SK-N-SH (cell line): ENCODE data around the gene IL32. TPM values are rescaled to one million over a fixed set of nuclear protein-coding genes. Genes with fewer than 3 reads are reported as not detected.

Experiments used
- CTCF ChIA-PET: fragments of 300-600, 350-600 bp; formaldehyde crosslinking; extraction: SDS; loops from one replicate; lab custom pipeline; 2021; lab: Yijun Ruan, JAX
- POLR2A ChIA-PET: fragments of 350-600 bp; sonication (Branson Sonifier 250); formaldehyde crosslinking; extraction: SDS; loops from one replicate; lab custom pipeline; 2020; ENCODE audit warnings: antibody characterized with exemption, inconsistent platforms; lab: Yijun Ruan, JAX
- DNase-seq: peaks from one replicate; pipeline ENCODE4 v3.0.0; 2012
- H2AFZ ChIP-seq: fragments of 200-600 bp; sonication (generic); 2 replicates; pipeline ENCODE4 v1.8.1; 2016; ENCODE audit warnings: antibody characterized with exemption, mild to moderate bottlenecking, low read depth
- H3F3A ChIP-seq: fragments of 200-600 bp; sonication (generic); replicated peaks from 2 replicates; pipeline ENCODE3; 2016; ENCODE audit warnings: antibody characterized with exemption, mild to moderate bottlenecking; ENCODE audit not compliant: insufficient read depth
- H3K27ac ChIP-seq, 2 experiments: fragments of 200-500 bp in 1 of 2; fragments of 200-600 bp in 1 of 2; sonication (Bioruptor generic) in 1 of 2; sonication (generic), shearing (Covaris generic) in 1 of 2; 2 replicates each; pipeline versions ENCODE4 v1.5.1 to v1.6.1; 2014 to 2016; ENCODE audit warnings: low read depth in 2 of 2, inconsistent platforms in 1 of 2, low read length in 1 of 2, mild to moderate bottlenecking in 1 of 2, mixed read lengths in 1 of 2
- H3K27me3 ChIP-seq: fragments of 200-600 bp; sonication (generic), shearing (Covaris generic); 2 replicates; pipeline ENCODE4 v1.6.1; 2016; ENCODE audit warnings: mixed run types; ENCODE audit not compliant: insufficient read depth
- H3K36me3 ChIP-seq, 2 experiments: fragments of 200-500 bp in 1 of 2; fragments of 200-600 bp in 1 of 2; sonication (Bioruptor generic) in 1 of 2; sonication (generic) in 1 of 2; replicated peaks in 1 of 2; 2 replicates each; pipeline versions ENCODE3 to v1.5.1; 2014 to 2016; ENCODE audit warnings: low read length in 1 of 2, mild to moderate bottlenecking in 1 of 2; ENCODE audit not compliant: insufficient read depth in 2 of 2, control insufficient read depth in 1 of 2
- H3K4me1 ChIP-seq, 2 experiments: fragments of 200-500 bp in 1 of 2; fragments of 200-600 bp in 1 of 2; sonication (Bioruptor generic) in 1 of 2; sonication (generic), shearing (Covaris generic) in 1 of 2; 2 replicates each; pipeline versions ENCODE4 v1.5.1 to v1.6.1; 2014 to 2016; ENCODE audit warnings: low read depth in 1 of 2, low read length in 1 of 2, mixed run types in 1 of 2; ENCODE audit not compliant: insufficient read depth in 2 of 2, control insufficient read depth in 1 of 2
- H3K4me2 ChIP-seq: fragments of 200-600 bp; sonication (generic), shearing (Covaris generic); 2 replicates; pipeline ENCODE4 v1.6.1; 2017; ENCODE audit warnings: mixed run types
- H3K4me3 ChIP-seq, 2 experiments: fragments of 200-500 bp in 1 of 2; fragments of 200-600 bp in 1 of 2; sonication (Bioruptor generic) in 1 of 2; sonication (generic), shearing (Covaris generic) in 1 of 2; 2 replicates each; pipeline versions ENCODE4 v1.5.1 to v1.8.1; 2014 to 2016; ENCODE audit warnings: low read depth in 2 of 2, inconsistent platforms in 1 of 2, low read length in 1 of 2, mild to moderate bottlenecking in 1 of 2, mixed read lengths in 1 of 2, moderate library complexity in 1 of 2
- H3K79me2 ChIP-seq: fragments of 200-600 bp; sonication (generic); 2 replicates; pipeline ENCODE4 v1.8.1; 2017; ENCODE audit warnings: mild to moderate bottlenecking; ENCODE audit not compliant: insufficient read depth
- H3K9ac ChIP-seq: fragments of 200-600 bp; sonication (generic); 2 replicates; pipeline ENCODE4 v1.6.1; 2017; ENCODE audit warnings: mixed run types
- H3K9me2 ChIP-seq: fragments of 200-600 bp; sonication (generic); 2 replicates; pipeline ENCODE4 v1.6.1; 2017; ENCODE audit warnings: mixed run types
- H3K9me3 ChIP-seq: fragments of 200-600 bp; sonication (generic); 2 replicates; pipeline ENCODE4 v1.6.1; 2017; ENCODE audit warnings: mixed run types, mild to moderate bottlenecking, moderate library complexity
- H4K20me1 ChIP-seq: fragments of 200-600 bp; sonication (generic); 2 replicates; pipeline ENCODE4 v1.6.1; 2017; ENCODE audit warnings: mild to moderate bottlenecking, mixed run types; ENCODE audit not compliant: insufficient read depth
- CHD2 ChIP-seq: fragments of 150-350 bp; IDR thresholded peaks from 2 replicates; pipeline ENCODE4 v1.6.1; 2018; ENCODE audit warnings: low read length; ENCODE audit not compliant: partially characterized antibody
- EP300 ChIP-seq, 2 experiments: IDR thresholded peaks; 2 replicates each; pipeline versions ENCODE4 v1.4.0 to v1.6.1; 2012; ENCODE audit warnings: borderline replicate concordance in 1 of 2, low read depth in 1 of 2, low read length in 1 of 2
- FOSL2 ChIP-seq: IDR thresholded peaks from 2 replicates; pipeline ENCODE4 v1.4.0; 2012; ENCODE audit warnings: low read depth, mild to moderate bottlenecking, moderate library complexity, borderline replicate concordance
- GATA2 ChIP-seq: sonication (generic); formaldehyde crosslinking; IDR thresholded peaks from 2 replicates; pipeline ENCODE4 v1.5.0; 2020; ENCODE audit warnings: mild to moderate bottlenecking, missing genetic modification reagents
- JUND ChIP-seq: IDR thresholded peaks from 2 replicates; pipeline ENCODE4 v1.4.0; 2012
- NRF1 ChIP-seq: IDR thresholded peaks from 2 replicates; pipeline ENCODE4 v1.6.1; 2012; ENCODE audit warnings: low read depth, mild to moderate bottlenecking, low read length
- POLR2AphosphoS5 ChIP-seq: IDR thresholded peaks from 2 replicates; pipeline ENCODE4 v1.6.1; 2012; ENCODE audit warnings: low read depth, low read length
- RFX5 ChIP-seq: IDR thresholded peaks from 2 replicates; pipeline ENCODE4 v1.6.1; 2012; ENCODE audit warnings: mild to moderate bottlenecking, improper control_type of control experiment, low read length
- RXRA ChIP-seq: IDR thresholded peaks from 2 replicates; pipeline ENCODE4 v1.4.0; 2012; ENCODE audit warnings: low read depth, mild to moderate bottlenecking, borderline replicate concordance
- SIN3A ChIP-seq: IDR thresholded peaks from 2 replicates; pipeline ENCODE4 v1.6.1; 2012; ENCODE audit warnings: low read depth, mild to moderate bottlenecking, low read length, moderate library complexity, borderline replicate concordance
- TAF1 ChIP-seq: IDR thresholded peaks from 2 replicates; pipeline ENCODE4 v1.6.1; 2012; ENCODE audit warnings: low read depth, mild to moderate bottlenecking, low read length, moderate library complexity, borderline replicate concordance
- USF2 ChIP-seq: fragments of 150-350 bp; IDR thresholded peaks from 2 replicates; pipeline ENCODE4 v1.6.1; 2017; ENCODE audit warnings: antibody characterized with exemption, low read length, low read depth, borderline replicate concordance
- YY1 ChIP-seq: IDR thresholded peaks from 2 replicates; pipeline ENCODE4 v1.4.0; 2012; ENCODE audit warnings: low read depth, mild to moderate bottlenecking
- WGBS: methylation state at CpG from one replicate; pipeline ENCODE4 v1.1.6; 2017; ENCODE audit warnings: low lambda C conversion rate; 5-methylcytosine and 5-hydroxymethylcytosine counted together
- polyA plus RNA-seq, 3 experiments: library from polyadenylated mRNA; depleted of rRNA; stranded (reverse); fragments of >200 nt; gene quantifications; 2 replicates each; pipeline ENCODE4 v1.2.3, GENCODE V29; 2012
- TF ChIP-seq, protein P1 (sequence below): IDR thresholded peaks from 2 replicates; pipeline ENCODE4 v1.4.0; 2012; ENCODE audit warnings: low read depth, borderline replicate concordance
- TF ChIP-seq, protein P2 (sequence below): fragments of 150-350 bp; IDR thresholded peaks from 2 replicates; pipeline ENCODE4 v1.6.1; 2016; ENCODE audit warnings: mild to moderate bottlenecking, low read depth, low read length

Gene IL32
- polyA plus RNA-seq, 1 of the 3 experiments (the other 2 are of a cell fraction) = 26.4 TPM

GRCh38 chr16:3084969-3085670, 19.7 kb downstream of the IL32 start (continued):
- TF ChIP-seq, protein P1, sequence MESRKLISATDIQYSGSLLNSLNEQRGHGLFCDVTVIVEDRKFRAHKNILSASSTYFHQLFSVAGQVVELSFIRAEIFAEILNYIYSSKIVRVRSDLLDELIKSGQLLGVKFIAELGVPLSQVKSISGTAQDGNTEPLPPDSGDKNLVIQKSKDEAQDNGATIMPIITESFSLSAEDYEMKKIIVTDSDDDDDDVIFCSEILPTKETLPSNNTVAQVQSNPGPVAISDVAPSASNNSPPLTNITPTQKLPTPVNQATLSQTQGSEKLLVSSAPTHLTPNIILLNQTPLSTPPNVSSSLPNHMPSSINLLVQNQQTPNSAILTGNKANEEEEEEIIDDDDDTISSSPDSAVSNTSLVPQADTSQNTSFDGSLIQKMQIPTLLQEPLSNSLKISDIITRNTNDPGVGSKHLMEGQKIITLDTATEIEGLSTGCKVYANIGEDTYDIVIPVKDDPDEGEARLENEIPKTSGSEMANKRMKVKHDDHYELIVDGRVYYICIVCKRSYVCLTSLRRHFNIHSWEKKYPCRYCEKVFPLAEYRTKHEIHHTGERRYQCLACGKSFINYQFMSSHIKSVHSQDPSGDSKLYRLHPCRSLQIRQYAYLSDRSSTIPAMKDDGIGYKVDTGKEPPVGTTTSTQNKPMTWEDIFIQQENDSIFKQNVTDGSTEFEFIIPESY = no peak
- TF ChIP-seq JUND = no peak

DNA sequence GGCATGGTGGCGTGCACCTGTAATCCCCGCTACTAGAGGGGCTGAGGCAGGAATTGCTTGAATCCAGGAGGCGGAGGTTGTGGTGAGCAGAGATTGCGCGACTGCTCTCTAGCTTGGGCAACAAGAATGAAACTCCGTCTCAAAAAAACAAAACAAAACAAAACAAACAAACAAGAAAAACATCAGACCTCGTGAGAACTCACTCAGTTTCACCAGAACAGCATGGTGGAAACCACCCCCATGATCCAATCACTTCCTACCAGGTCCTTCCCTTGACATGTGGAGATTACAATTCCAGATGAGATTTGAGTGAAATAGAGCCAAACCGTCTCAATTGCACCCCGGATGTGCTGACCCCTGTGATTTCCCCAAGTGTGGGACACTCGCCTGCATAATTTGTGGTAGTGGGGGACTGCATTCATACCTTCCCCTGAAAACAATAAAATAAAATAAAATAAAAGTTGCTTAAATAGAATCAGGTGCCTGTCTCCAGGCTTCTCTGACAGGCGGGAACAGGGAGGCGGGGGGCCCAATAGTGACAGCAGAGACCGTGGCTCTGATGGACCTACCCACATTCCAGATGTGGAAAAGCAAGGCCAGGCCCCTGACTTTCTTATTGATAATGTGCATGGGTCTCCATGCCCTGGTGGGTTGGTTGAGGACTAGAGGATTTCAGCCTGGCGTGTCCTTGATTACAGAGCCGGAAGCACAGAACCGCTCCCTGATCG, 20.6 kb downstream of the IL32 start:
- H3K36me3 ChIP-seq = no peaks in the 10 kb centered on the region
- H3K4me2 ChIP-seq = no peak overlapping the region
- H3F3A ChIP-seq = no peaks in the 10 kb centered on the region
- H3K4me3 ChIP-seq = no peak overlapping the region
- CTCF ChIA-PET = interaction anchor here (0.7 to 2.0 kb wide), 4 partner anchors 27 to 427 kb away, joined by 3 to 13 read pairs (median 6); no protein-coding TSS in a partner anchor
- POLR2A ChIA-PET = no interaction called here
- no peaks in the 10 kb centered on the region for H3K9me2 ChIP-seq
- no peaks in the 10 kb centered on the region for H3K79me2 ChIP-seq
- DNase-seq = no peak
- WGBS = 79% methylated on average over 17 of the region's 17 CpGs
- no peaks in the 10 kb centered on the region for H4K20me1 ChIP-seq
- no peak overlapping the region for H3K27ac ChIP-seq
- no peak overlapping the region for H2AFZ ChIP-seq
- no peaks in the 10 kb centered on the region; a peak in 1 of 4 replicates for H3K4me1 ChIP-seq
- H3K9me3 ChIP-seq = no peaks in the 10 kb centered on the region
- H3K9ac ChIP-seq = no peak overlapping the region
- TF ChIP-seq CHD2 (no peak), GATA2 (CRISPR knock-in tag) (no peak), POLR2AphosphoS5 (no peak), RXRA (no peak), TAF1 (no peak), USF2 (no peak), FOSL2 (no peak), YY1 (no peak), RFX5 (no peak), SIN3A (no peak), EP300 (IDR thresholded peaks at IDR 0.05; ENCODE audit: borderline replicate concordance in 1 of 2, low read depth in 1 of 2, low read length in 1 of 2) (no peak), NRF1 (no peak)
- TF ChIP-seq, protein P2, sequence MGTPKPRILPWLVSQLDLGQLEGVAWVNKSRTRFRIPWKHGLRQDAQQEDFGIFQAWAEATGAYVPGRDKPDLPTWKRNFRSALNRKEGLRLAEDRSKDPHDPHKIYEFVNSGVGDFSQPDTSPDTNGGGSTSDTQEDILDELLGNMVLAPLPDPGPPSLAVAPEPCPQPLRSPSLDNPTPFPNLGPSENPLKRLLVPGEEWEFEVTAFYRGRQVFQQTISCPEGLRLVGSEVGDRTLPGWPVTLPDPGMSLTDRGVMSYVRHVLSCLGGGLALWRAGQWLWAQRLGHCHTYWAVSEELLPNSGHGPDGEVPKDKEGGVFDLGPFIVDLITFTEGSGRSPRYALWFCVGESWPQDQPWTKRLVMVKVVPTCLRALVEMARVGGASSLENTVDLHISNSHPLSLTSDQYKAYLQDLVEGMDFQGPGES = no peak
- peaks cover 45% of the 10 kb centered on the region for H3K27me3 ChIP-seq
